ENCODE results near the gene SRPRB.
"Not testable (repeated sequence)": the region's sequence is repeated elsewhere in the genome, so short reads cannot be mapped to it uniquely, and the experiment has no call there.

SRPRB gene

GRCh38 chr3:133779626-133780203, 25.9 kb upstream of the SRPRB start:
- H3K9me2 ChIP-seq (replicated peaks; ENCODE audit: control insufficient read depth, low read length), result no peaks in the 10 kb centered on the region
- no peak for TF ChIP-seq CTCF (IDR thresholded peaks at IDR 0.05; ENCODE audit: low read depth, low read length, poor library complexity, severe bottlenecking)
- no peak for TF ChIP-seq EZH2phosphoT487 (IDR thresholded peaks at IDR 0.05; ENCODE audit: borderline replicate concordance, low read length)
- no peaks in the 10 kb centered on the region for H3K79me2 ChIP-seq (ENCODE audit: control insufficient read depth, low read length)
- 0 out of 2 replicates have a peak, but pooled peaks cover 5% of the 10 kb centered on the region for H3K27me3 ChIP-seq (ENCODE audit: control insufficient read depth, low read length)
- H3K4me1 ChIP-seq (ENCODE audit: control insufficient read depth, low read length), result no peaks in the 10 kb centered on the region
- no peaks in the 10 kb centered on the region for H3K36me3 ChIP-seq (ENCODE audit: control insufficient read depth, low read length)
- no peak overlapping the region for H3K4me3 ChIP-seq (ENCODE audit: low read length)
- no peaks in the 10 kb centered on the region for H3K9me3 ChIP-seq (ENCODE audit: control insufficient read depth, insufficient read depth, low read length)
- no peak overlapping the region for H3K27ac ChIP-seq (ENCODE audit: low read depth, low read length)
- H3F3A ChIP-seq (ENCODE audit: control insufficient read depth, insufficient read depth), result no peaks in the 10 kb centered on the region
- no peak overlapping the region for H3K4me2 ChIP-seq (ENCODE audit: low read length)
- H4K20me1 ChIP-seq (ENCODE audit: control insufficient read depth, insufficient read depth, low read depth, low read length), result no peaks in the 10 kb centered on the region

GRCh38 chr3:133780756-133781155, 24.9 kb upstream of the SRPRB start:
- H3K4me2 ChIP-seq (ENCODE audit: low read length); H3K4me3 ChIP-seq (ENCODE audit: low read length); H3F3A ChIP-seq (ENCODE audit: control insufficient read depth, insufficient read depth); H4K20me1 ChIP-seq (ENCODE audit: control insufficient read depth, insufficient read depth, low read depth, low read length); H3K27me3 ChIP-seq (ENCODE audit: control insufficient read depth, low read length); H3K9me3 ChIP-seq (ENCODE audit: control insufficient read depth, insufficient read depth, low read length); H3K36me3 ChIP-seq (ENCODE audit: control insufficient read depth, low read length); H3K4me1 ChIP-seq (ENCODE audit: control insufficient read depth, low read length); H3K79me2 ChIP-seq (ENCODE audit: control insufficient read depth, low read length); H3K27ac ChIP-seq (ENCODE audit: low read depth, low read length); H3K9me2 ChIP-seq (replicated peaks; ENCODE audit: control insufficient read depth, low read length): not testable (repeated sequence)

- no peaks in the 10 kb centered on the region for H3K9me2 ChIP-seq (replicated peaks; ENCODE audit: control insufficient read depth, low read length)
- H3K9me3 ChIP-seq (ENCODE audit: control insufficient read depth, insufficient read depth, low read length), result no peaks in the 10 kb centered on the region
- H3K36me3 ChIP-seq (ENCODE audit: control insufficient read depth, low read length), result no peaks in the 10 kb centered on the region
- no peak overlapping the region for H3K4me2 ChIP-seq (ENCODE audit: low read length)
- H3K27ac ChIP-seq (ENCODE audit: low read depth, low read length), result no peak overlapping the region
- H4K20me1 ChIP-seq (ENCODE audit: control insufficient read depth, insufficient read depth, low read depth, low read length), result no peaks in the 10 kb centered on the region
- H3K79me2 ChIP-seq (ENCODE audit: control insufficient read depth, low read length), result no peaks in the 10 kb centered on the region
- H3K4me1 ChIP-seq (ENCODE audit: control insufficient read depth, low read length), result no peaks in the 10 kb centered on the region
- H3K4me3 ChIP-seq (ENCODE audit: low read length), result no peak overlapping the region
- no peak for TF ChIP-seq CTCF (IDR thresholded peaks at IDR 0.05; ENCODE audit: low read depth, low read length, poor library complexity, severe bottlenecking)
- TF ChIP-seq EZH2phosphoT487 (IDR thresholded peaks at IDR 0.05; ENCODE audit: borderline replicate concordance, low read length), result no peak
- H3F3A ChIP-seq (ENCODE audit: control insufficient read depth, insufficient read depth), result no peaks in the 10 kb centered on the region
- 0 out of 2 replicates have a peak, but pooled peaks cover 5% of the 10 kb centered on the region for H3K27me3 ChIP-seq (ENCODE audit: control insufficient read depth, low read length)
Measured at GRCh38 chr3:133781570-133781969, 24.0 kb upstream of the SRPRB start.

GRCh38 chr3:133782454-133782853, 23.2 kb upstream of the SRPRB start:
- H3K9me3 ChIP-seq (ENCODE audit: control insufficient read depth, insufficient read depth, low read length), result no peaks in the 10 kb centered on the region
- no peaks in the 10 kb centered on the region for H3K79me2 ChIP-seq (ENCODE audit: control insufficient read depth, low read length)
- H3K36me3 ChIP-seq (ENCODE audit: control insufficient read depth, low read length), result no peaks in the 10 kb centered on the region
- H3K27ac ChIP-seq (ENCODE audit: low read depth, low read length), result no peak overlapping the region
- H3K4me1 ChIP-seq (ENCODE audit: control insufficient read depth, low read length), result no peaks in the 10 kb centered on the region
- H3K4me3 ChIP-seq (ENCODE audit: low read length), result no peak overlapping the region
- 0 out of 2 replicates have a peak, but pooled peaks cover 5% of the 10 kb centered on the region for H3K27me3 ChIP-seq (ENCODE audit: control insufficient read depth, low read length)
- H3F3A ChIP-seq (ENCODE audit: control insufficient read depth, insufficient read depth), result no peaks in the 10 kb centered on the region
- no peak overlapping the region for H3K4me2 ChIP-seq (ENCODE audit: low read length)
- H3K9me2 ChIP-seq (replicated peaks; ENCODE audit: control insufficient read depth, low read length), result no peaks in the 10 kb centered on the region
- no peaks in the 10 kb centered on the region for H4K20me1 ChIP-seq (ENCODE audit: control insufficient read depth, insufficient read depth, low read depth, low read length)
- TF ChIP-seq CTCF (IDR thresholded peaks at IDR 0.05; ENCODE audit: low read depth, low read length, poor library complexity, severe bottlenecking) (no peak), EZH2phosphoT487 (IDR thresholded peaks at IDR 0.05; ENCODE audit: borderline replicate concordance, low read length) (no peak)
